ENCODE results near the gene UMAD1. TPM values are rescaled to one million over a fixed set of nuclear protein-coding genes. Genes with fewer than 3 reads are reported as not detected.

UMAD1 gene
- total RNA-seq, 4 donors from 2014 or later, result 6.1 to 11.2 (median 9.3) TPM

DNA sequence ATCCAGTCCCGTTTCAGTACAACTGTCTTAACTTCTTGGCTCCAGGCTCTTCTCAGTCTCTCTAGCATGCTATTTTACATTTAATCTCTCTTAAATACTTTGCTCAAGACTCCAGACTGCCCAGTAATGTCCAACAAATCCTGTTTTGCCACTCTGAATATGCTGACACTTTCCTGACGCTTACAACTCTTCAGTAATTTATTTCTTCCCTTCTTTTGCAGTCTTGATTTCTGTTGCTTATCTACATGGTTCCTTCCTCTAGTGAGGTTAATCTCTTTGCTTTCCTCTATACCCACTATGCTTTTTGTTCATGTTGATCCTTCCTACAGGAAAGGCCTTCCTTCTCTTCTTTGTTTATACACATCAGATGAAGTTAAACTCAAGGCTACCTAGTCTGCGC lies 23.7 kb downstream of the UMAD1 start:
- intact Hi-C loops (cut with DNase I), result no loop called here
- no peaks in the 10 kb centered on the region for H3K27me3 ChIP-seq
- TF ChIP-seq EP300 (IDR thresholded peaks at IDR 0.05), result no peak
- no peak overlapping the region for H3K27ac ChIP-seq (replicated peaks in 1 of 4)
- WGBS, result 87% methylated on average over 3 of the region's 3 CpGs
- H3K4me3 ChIP-seq, result no peak overlapping the region
- no peaks in the 10 kb centered on the region for H3K4me1 ChIP-seq
- no peak for DNase-seq (ENCODE audit: extremely low spot score)
- H3K9me3 ChIP-seq, result no peaks in the 10 kb centered on the region
- H3K36me3 ChIP-seq, result no peaks in the 10 kb centered on the region

DNA sequence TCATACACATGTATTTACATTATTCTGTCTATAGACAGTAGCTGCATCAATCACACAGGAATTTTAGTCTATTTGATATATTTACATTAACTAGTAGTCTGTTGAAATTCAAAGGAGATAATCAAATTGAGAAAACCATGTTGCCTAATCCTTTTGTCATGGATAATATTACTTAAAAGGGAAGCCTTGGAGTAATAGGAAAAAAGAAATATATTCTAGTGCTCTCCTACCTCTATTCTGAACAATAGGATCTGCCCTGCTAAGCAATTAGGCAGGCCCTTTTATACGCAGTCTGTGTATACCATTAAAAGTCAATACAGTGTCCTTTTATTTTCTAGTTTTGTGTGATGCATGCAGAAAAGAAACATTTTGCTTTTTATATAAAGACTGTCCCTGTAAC lies 24.5 kb downstream of the UMAD1 start:
- WGBS, result 92% methylated on average over 1 of the region's 1 CpG
- TF ChIP-seq POLR2AphosphoS5 (IDR thresholded peaks at IDR 0.05) (no peak), POLR2A (IDR thresholded peaks at IDR 0.05; ENCODE audit: low read depth) (no peak), EP300 (IDR thresholded peaks at IDR 0.05) (no peak)
- TF ChIP-seq, protein P1, sequence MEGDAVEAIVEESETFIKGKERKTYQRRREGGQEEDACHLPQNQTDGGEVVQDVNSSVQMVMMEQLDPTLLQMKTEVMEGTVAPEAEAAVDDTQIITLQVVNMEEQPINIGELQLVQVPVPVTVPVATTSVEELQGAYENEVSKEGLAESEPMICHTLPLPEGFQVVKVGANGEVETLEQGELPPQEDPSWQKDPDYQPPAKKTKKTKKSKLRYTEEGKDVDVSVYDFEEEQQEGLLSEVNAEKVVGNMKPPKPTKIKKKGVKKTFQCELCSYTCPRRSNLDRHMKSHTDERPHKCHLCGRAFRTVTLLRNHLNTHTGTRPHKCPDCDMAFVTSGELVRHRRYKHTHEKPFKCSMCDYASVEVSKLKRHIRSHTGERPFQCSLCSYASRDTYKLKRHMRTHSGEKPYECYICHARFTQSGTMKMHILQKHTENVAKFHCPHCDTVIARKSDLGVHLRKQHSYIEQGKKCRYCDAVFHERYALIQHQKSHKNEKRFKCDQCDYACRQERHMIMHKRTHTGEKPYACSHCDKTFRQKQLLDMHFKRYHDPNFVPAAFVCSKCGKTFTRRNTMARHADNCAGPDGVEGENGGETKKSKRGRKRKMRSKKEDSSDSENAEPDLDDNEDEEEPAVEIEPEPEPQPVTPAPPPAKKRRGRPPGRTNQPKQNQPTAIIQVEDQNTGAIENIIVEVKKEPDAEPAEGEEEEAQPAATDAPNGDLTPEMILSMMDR (IDR thresholded peaks at IDR 0.05), result no peak
- intact Hi-C loops (cut with DNase I), result no loop called here

DNA sequence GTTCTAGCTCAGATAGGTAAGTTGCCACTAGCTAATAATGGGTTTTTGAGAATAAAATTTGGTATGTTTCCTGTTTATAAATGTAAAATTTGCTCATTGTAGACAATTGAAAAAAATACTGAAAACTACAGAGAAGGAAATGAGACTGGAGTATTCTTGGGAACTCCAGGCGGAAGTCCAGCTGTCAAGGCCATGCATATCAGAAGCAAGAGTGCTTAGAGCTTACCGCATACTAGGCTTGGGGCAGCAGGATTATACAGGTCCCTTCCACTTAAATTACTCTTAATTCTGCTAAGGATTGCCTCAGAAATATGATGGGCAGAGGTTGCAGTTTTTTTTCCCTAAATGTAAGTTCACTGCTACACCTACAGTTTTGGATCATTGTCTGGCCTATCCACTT lies 26.6 kb downstream of the UMAD1 start:
- H3K4me3 ChIP-seq, result no peak overlapping the region
- no peak for DNase-seq (ENCODE audit: extremely low spot score)
- intact Hi-C loops (cut with DNase I), result no loop called here
- H3K4me1 ChIP-seq, result peaks cover 0 to 3% (median 0%) of the 10 kb centered on the region in 4 donors
- 92% methylated on average over 2 of the region's 2 CpGs for WGBS
- no peaks in the 10 kb centered on the region for H3K27me3 ChIP-seq
- no peaks in the 10 kb centered on the region for H3K36me3 ChIP-seq
- H3K27ac ChIP-seq (replicated peaks in 1 of 4), result no peak overlapping the region
- no peaks in the 10 kb centered on the region for H3K9me3 ChIP-seq
- TF ChIP-seq, protein P1 (IDR thresholded peaks at IDR 0.05), result no peak
- no peak for TF ChIP-seq EP300 (IDR thresholded peaks at IDR 0.05)
- TF ChIP-seq POLR2A (IDR thresholded peaks at IDR 0.05; ENCODE audit: low read depth), result no peak
- TF ChIP-seq POLR2AphosphoS5 (IDR thresholded peaks at IDR 0.05), result no peak

More for the DNA sequence above, 24.5 kb downstream of the UMAD1 start:
- no peaks in the 10 kb centered on the region for H3K4me1 ChIP-seq
- H3K27ac ChIP-seq (replicated peaks in 1 of 4), result no peak overlapping the region
- H3K9me3 ChIP-seq, result no peaks in the 10 kb centered on the region
- no peaks in the 10 kb centered on the region for H3K36me3 ChIP-seq
- H3K27me3 ChIP-seq, result no peaks in the 10 kb centered on the region
- no peak overlapping the region for H3K4me3 ChIP-seq
- DNase-seq (ENCODE audit: extremely low spot score), result no peak

DNA sequence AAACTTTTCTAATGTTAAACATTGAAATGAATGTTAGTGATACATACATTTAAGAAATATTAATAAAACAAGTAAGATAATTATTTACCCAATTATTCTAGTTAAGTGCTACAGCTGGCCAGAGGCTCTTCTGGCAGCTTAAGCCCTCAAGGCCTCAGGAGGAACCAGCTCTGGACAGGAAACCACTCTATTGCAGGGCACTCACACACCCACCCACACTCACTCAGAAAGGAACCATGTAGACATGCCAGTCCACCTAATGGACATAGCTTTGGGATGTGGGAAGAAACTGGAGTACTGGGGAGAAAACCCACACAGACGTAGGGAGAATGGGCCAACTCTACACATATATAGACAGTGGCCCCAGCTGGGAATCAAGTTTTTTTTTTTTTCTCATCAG lies 28.2 kb downstream of the UMAD1 start:
- intact Hi-C loops (cut with DNase I), result no loop called here
- no peaks in the 10 kb centered on the region for H3K36me3 ChIP-seq
- H3K27me3 ChIP-seq, result no peaks in the 10 kb centered on the region
- no peak overlapping the region for H3K4me3 ChIP-seq
- TF ChIP-seq EP300 (IDR thresholded peaks at IDR 0.05) (no peak), POLR2AphosphoS5 (IDR thresholded peaks at IDR 0.05) (no peak), POLR2A (IDR thresholded peaks at IDR 0.05; ENCODE audit: low read depth) (no peak)
- TF ChIP-seq, protein P1 (IDR thresholded peaks at IDR 0.05), result no peak
- DNase-seq (ENCODE audit: extremely low spot score), result no peak
- WGBS, result 100% methylated on average over 1 of the region's 1 CpG
- peaks cover 0 to 9% (median 4%) of the 10 kb centered on the region in 4 donors for H3K4me1 ChIP-seq
- no peaks in the 10 kb centered on the region for H3K9me3 ChIP-seq
- no peak overlapping the region for H3K27ac ChIP-seq (replicated peaks in 1 of 4)

DNA sequence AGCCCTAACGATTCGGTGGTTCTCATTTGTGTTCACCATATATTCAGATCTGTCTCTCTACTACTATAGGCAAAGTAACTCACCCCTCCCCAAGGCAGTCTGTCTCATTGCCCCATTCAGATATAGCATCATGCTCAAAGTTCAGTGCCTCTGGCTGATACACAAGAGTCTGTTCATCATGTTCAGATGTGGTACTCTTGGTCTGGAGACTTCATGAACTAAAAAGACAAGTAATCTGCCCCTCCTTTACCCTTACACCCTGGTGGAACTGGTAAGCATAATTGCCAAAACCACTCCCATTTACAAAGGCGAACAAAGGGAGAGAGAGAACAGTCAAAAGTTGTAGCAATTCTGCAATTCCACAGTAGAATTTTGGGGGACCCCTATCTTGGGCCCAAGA lies 29.9 kb downstream of the UMAD1 start:
- Histone ChIP-seq H3K4me1 (peaks cover 0 to 9% (median 4%) of the 10 kb centered on the region in 4 donors), H3K27ac (replicated peaks in 1 of 4) (no peak overlapping the region), H3K36me3 (peaks cover 0 to 7% (median 4%) of the 10 kb centered on the region in 4 donors), H3K9me3 (no peaks in the 10 kb centered on the region), H3K4me3 (no peak overlapping the region), H3K27me3 (no peaks in the 10 kb centered on the region)
- intact Hi-C loops (cut with DNase I), result no loop called here
- TF ChIP-seq EP300 (IDR thresholded peaks at IDR 0.05) (no peak), POLR2AphosphoS5 (IDR thresholded peaks at IDR 0.05) (no peak), POLR2A (IDR thresholded peaks at IDR 0.05; ENCODE audit: low read depth) (no peak)
- TF ChIP-seq, protein P1 (IDR thresholded peaks at IDR 0.05), result no peak
- DNase-seq (ENCODE audit: extremely low spot score), result no peak
- WGBS, result 96% methylated on average over 3 of the region's 3 CpGs
